GM10266 (cell line): ENCODE measurements around the gene TFRC.

ENCODE experiments used
- DNase-seq: peaks from one replicate; pipeline ENCODE4 v3.0.0; 2012; ENCODE audit errors: extremely low spot score
- TF ChIP-seq, protein P1 (sequence below): IDR thresholded peaks from 2 replicates; pipeline ENCODE4 v1.5.1; 2012; ENCODE audit warnings: mild to moderate bottlenecking, low read depth; ENCODE audit not compliant: control insufficient read depth, insufficient read depth; ENCODE audit errors: missing control alignments

TFRC gene

DNA sequence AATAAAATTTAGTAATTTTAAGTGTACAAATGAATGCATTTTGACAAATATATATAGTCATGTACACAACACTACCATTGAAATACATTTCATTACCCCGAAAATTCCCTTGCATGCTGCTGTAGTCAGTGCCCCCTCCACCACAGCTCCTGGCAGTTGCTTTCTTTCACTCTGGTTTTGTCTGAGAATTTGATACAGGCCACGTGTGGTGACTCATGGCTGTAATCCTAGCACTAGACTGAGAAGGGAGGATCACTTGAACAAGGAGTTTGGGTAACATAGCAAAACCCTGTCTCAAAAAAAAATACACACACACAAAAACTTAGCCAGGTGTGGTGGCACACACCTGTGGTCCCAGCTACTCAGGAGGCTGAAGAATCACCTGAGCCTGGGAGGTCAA lies 65.4 kb downstream of the TFRC start:
- TF ChIP-seq, protein P1, sequence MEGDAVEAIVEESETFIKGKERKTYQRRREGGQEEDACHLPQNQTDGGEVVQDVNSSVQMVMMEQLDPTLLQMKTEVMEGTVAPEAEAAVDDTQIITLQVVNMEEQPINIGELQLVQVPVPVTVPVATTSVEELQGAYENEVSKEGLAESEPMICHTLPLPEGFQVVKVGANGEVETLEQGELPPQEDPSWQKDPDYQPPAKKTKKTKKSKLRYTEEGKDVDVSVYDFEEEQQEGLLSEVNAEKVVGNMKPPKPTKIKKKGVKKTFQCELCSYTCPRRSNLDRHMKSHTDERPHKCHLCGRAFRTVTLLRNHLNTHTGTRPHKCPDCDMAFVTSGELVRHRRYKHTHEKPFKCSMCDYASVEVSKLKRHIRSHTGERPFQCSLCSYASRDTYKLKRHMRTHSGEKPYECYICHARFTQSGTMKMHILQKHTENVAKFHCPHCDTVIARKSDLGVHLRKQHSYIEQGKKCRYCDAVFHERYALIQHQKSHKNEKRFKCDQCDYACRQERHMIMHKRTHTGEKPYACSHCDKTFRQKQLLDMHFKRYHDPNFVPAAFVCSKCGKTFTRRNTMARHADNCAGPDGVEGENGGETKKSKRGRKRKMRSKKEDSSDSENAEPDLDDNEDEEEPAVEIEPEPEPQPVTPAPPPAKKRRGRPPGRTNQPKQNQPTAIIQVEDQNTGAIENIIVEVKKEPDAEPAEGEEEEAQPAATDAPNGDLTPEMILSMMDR = no peak
- DNase-seq = no peak

DNA sequence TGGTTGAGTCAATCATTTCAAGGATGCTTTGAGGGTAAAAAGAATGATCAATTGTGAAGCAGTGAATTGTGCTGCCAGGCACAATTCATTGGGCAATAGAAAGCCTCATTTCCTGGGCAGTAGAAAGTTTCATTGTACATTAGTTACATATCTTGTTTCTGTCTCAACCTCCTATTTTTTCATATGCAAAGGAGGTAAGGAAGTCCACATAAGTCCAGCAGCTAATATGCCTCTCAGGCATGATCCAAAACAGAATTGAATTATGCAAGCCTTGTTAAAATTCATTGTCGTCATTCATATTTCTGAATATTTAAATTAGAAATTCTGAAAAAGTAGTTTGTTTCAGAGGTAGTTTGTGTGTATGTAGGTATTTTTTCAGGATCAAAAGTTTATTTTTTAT lies 65.8 kb downstream of the TFRC start:
- TF ChIP-seq, protein P1 = no peak
- DNase-seq = no peak

DNA sequence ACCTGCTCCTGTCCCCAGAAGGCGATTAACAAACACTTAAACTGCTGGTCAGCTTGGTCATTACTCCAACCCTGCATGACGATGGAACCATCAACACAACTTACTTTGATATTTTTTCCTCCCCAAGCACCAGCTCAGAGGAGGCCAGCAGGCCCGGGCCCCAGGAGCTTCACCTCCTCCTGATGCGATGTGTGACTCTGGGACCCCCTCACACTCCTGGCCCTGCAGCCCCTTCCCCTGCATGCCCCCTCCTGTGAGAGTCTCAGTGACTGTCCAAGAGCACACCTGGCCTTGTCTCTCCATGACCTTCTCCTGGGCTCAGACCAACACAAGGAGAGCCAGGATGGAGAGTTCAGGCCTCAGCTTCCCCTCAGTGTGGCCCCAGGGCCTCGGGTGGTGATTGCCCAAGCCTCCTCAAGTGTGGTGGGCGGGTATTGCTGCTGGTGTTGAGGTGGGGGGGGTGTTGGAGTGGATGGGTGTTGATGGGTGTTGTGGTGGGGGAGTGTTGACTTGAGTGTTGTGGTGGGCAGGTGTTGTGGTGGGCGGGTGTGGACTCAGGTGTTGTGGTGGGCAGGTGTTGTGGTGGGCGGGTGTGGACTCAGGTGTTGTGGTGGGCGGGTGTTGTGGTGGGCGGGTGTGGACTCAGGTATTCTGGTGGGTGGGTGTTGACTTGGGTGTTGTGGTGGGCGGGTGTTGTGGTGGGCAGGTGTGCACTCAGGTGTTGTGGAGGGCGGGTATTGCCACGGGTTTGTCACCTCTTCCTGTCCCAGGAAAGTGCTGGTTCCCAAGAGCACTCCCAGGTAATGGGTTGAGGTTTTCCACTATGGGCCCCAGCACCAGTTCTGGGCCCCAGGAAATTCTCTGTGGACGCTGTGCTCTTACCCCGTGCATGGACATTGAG lies 68.1 kb downstream of the TFRC start:
- TF ChIP-seq, protein P1 = no peak
- DNase-seq = no peak

DNA sequence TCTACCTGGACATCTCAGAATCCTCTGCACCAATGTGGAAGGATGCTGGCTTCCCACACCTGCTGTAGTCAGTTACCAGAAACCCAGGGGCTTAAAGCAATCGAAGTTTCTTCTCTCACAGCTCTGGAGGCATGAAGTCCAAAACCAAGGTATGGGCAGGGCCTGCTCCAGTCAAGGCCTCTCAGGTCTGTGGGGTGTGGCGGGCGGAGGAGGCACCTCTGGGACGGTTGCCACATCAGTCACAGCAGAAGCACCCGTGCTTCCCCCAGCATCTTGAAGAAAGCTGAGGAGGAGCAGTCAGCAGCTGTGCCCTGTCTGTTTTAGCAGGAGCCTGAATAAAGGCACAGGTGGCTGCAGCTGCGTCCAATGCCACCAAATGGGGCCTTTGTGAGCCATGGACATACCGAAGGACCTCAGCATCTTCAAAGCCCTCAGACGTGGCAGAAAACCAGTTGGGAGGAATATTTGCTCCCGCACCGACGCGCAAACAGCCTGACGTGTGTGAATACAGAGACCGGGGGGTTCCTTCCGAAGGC lies 68.9 kb downstream of the TFRC start:
- no peak for DNase-seq
- TF ChIP-seq, protein P1 = no peak

DNA sequence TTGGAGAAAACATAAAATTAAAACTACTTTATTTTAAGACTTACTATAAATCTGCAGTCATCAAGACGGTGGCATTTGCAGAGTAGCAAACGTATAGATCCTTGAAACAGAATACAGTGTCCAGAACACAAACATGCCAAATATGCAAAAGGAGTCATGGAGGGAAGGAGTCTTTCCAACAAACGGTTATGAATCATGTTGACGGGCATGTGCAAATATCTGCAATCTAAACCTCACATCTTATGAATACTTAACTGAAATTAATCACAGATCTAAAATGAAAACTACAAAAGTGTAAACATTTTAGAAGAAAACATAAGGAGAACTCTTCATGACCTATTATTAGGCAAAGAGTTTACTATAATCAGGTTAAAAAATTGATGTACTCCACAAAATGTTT lies 69.4 kb downstream of the TFRC start:
- no peak for DNase-seq
- TF ChIP-seq, protein P1 = no peak

DNA sequence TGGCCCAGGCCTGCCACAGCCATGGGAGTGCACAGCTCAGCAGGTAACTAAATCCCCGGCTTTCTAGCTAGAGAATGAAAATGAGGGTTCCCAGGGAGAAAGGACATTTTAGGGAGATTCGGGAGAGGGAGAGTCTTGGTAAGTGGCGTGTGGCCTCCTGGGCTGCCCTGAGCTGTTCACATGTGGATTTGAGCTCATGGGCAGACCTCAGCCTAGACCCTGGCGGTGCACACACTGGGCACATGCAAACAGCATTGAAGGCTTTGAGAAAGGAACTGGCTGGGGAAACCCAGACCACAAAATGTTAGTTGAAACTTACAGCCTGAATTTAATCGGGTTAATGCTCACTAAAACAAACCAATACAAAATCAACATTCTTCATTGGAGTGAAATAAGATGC lies 72.4 kb downstream of the TFRC start:
- TF ChIP-seq, protein P1 = no peak
- DNase-seq = no peak

DNA sequence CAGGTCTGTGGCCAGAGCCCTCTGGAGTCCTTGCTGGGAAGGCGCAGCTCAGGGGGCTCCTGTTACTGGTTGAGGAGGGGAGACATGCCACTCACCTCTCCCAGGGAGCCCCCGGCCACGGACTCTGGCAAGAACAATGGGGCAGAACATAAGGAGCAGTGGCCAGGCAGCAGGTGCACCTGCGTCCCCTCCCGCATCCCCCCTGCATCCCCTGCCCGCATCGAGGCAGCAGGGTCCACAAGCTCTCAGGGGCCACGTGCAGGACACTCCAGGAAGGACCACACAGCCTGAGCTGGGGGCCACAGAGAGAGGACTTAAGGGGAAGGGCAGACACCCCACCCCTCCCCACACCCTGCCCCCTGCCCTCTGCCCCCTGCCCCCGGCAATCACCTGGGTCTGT lies 73.0 kb downstream of the TFRC start:
- no peak for DNase-seq
- TF ChIP-seq, protein P1 = no peak
